GM12878 (cell line): ENCODE results near the gene FOXL3. TPM values are rescaled to one million over a fixed set of nuclear protein-coding genes. Genes with fewer than 3 reads are reported as not detected.

Experiments
- ATAC-seq: fragments of 200-7000 bp; cut with Tn5 transposase; 3 replicates; pipeline ENCODE4 v1.9.1; 2020; ENCODE audit warnings: mild to moderate bottlenecking, moderate library complexity
- BruUV-seq: library from RNA; stranded (reverse); fragments of 400-500 nt; replicated peaks from 2 replicates; lab custom pipeline; 2021; lab: Mats Ljungman, UMichigan
- CTCF ChIA-PET: fragments of 300-600 bp; sonication (Branson Sonifier 250); formaldehyde crosslinking; extraction: SDS; loops from one replicate; lab custom pipeline; 2021; ENCODE audit warnings: inconsistent platforms; lab: Yijun Ruan, JAX
- POLR2A ChIA-PET: fragments of 350-600 bp; formaldehyde crosslinking; extraction: SDS; loops from one replicate; lab custom pipeline; 2021; ENCODE audit warnings: inconsistent platforms; lab: Charles Lee
- RAD21 ChIA-PET: fragments of 300-600 bp; sonication (Branson Sonifier 250); formaldehyde crosslinking; loops from one replicate; lab custom pipeline; 2023; ENCODE audit warnings: antibody characterized with exemption; ENCODE audit not compliant: unreplicated experiment; lab: Charles Lee
- SMC1A ChIA-PET: fragments of 300-600 bp; sonication (Branson Sonifier 250); formaldehyde crosslinking; loops from one replicate; lab custom pipeline; 2023; ENCODE audit not compliant: unreplicated experiment, uncharacterized antibody; lab: Charles Lee
- DNase-seq: peaks from one replicate; pipeline ENCODE4 v3.0.0-alpha.2; 2011; ENCODE audit warnings: low read depth, low spot score
- FAIRE-seq: peaks from 3 replicates; lab custom pipeline; 2011; peaks lifted over from hg19 to GRCh38; lab: Jason Lieb, UNC
- H2AFZ ChIP-seq: 2 replicates; pipeline ENCODE4 v1.6.0; 2011; ENCODE audit warnings: low read depth, low read length, control low read depth; ENCODE audit not compliant: control insufficient read depth
- H3K27ac ChIP-seq: 2 replicates; pipeline ENCODE4 v1.5.1; 2011; ENCODE audit warnings: control low read depth; ENCODE audit not compliant: control insufficient read depth, insufficient read depth
- H3K27me3 ChIP-seq, 2 experiments: replicated peaks in 1 of 2; 2 replicates each; pipeline versions ENCODE4 v1.6.0 to v1.6.1; 2011; ENCODE audit warnings: low read length in 1 of 2; ENCODE audit not compliant: control insufficient read depth in 2 of 2, insufficient read depth in 2 of 2
- H3K36me3 ChIP-seq, 2 experiments: 2 replicates each; pipeline ENCODE4 v1.5.1; 2011; ENCODE audit warnings: low read length in 1 of 2; ENCODE audit not compliant: control insufficient read depth in 2 of 2, insufficient read depth in 2 of 2
- H3K4me1 ChIP-seq: 2 replicates; pipeline ENCODE4 v1.6.1; 2011; ENCODE audit warnings: mild to moderate bottlenecking, low read length, moderate library complexity, mixed read lengths; ENCODE audit not compliant: control insufficient read depth, insufficient read depth
- H3K4me2 ChIP-seq: 2 replicates; pipeline ENCODE4 v1.6.0; 2011; ENCODE audit warnings: control low read depth; ENCODE audit not compliant: control insufficient read depth, insufficient read depth
- H3K4me3 ChIP-seq: fragments of 200-600 bp; sonication (generic); 2 replicates; pipeline ENCODE4 v1.5.1; 2016
- H3K79me2 ChIP-seq: 2 replicates; pipeline ENCODE4 v1.6.0; 2011; ENCODE audit warnings: low read length; ENCODE audit not compliant: control insufficient read depth, insufficient read depth
- H3K9ac ChIP-seq: 2 replicates; pipeline ENCODE4 v1.8.0; 2011; ENCODE audit warnings: low read length, control low read depth, mixed read lengths; ENCODE audit not compliant: control insufficient read depth, insufficient read depth
- H3K9me3 ChIP-seq: replicated peaks from 3 replicates; pipeline ENCODE4 v1.5.1; 2011; ENCODE audit warnings: mild to moderate bottlenecking, low read length; ENCODE audit not compliant: control insufficient read depth, insufficient read depth
- H4K20me1 ChIP-seq: 2 replicates; pipeline ENCODE4 v1.6.0; 2011; ENCODE audit not compliant: control insufficient read depth, insufficient read depth
- IKZF1 ChIP-seq: fragments of 450-650 bp; conservative IDR thresholded peaks from 2 replicates; pipeline ENCODE4 v1.6.1; 2017; ENCODE audit warnings: antibody characterized with exemption, mild to moderate bottlenecking
- KLF5 ChIP-seq: fragments of 450-650 bp; IDR thresholded peaks from 2 replicates; pipeline ENCODE4 v1.6.1; 2014; ENCODE audit warnings: mild to moderate bottlenecking; ENCODE audit not compliant: partially characterized antibody
- NFYB ChIP-seq: IDR thresholded peaks from 2 replicates; pipeline ENCODE4 v1.6.1; 2011; ENCODE audit warnings: low read depth, mild to moderate bottlenecking, low read length, improper control_type of control experiment, moderate library complexity; ENCODE audit not compliant: insufficient read depth
- PAX5 ChIP-seq: IDR thresholded peaks from 2 replicates; pipeline ENCODE4 v1.6.1; 2011; ENCODE audit warnings: low read depth, low read length, borderline replicate concordance
- RELA ChIP-seq: fragments of 450-650 bp; IDR thresholded peaks from 2 replicates; pipeline ENCODE4 v1.8.0; 2014; ENCODE audit warnings: borderline replicate concordance; ENCODE audit not compliant: partially characterized antibody
- SIX5 ChIP-seq: IDR thresholded peaks from 2 replicates; pipeline ENCODE4 v1.6.1; 2011; ENCODE audit warnings: mild to moderate bottlenecking, low read depth, low read length, moderate library complexity; ENCODE audit not compliant: severe bottlenecking
- SMARCA5 ChIP-seq: fragments of 450-650 bp; IDR thresholded peaks from 2 replicates; pipeline ENCODE4 v1.6.1; 2017; ENCODE audit warnings: mild to moderate bottlenecking
- SREBF1 ChIP-seq: IDR thresholded peaks from 2 replicates; pipeline ENCODE4 v1.6.1; 2012; ENCODE audit warnings: mild to moderate bottlenecking, low read length
- STAT1 ChIP-seq: fragments of 450-650 bp; conservative IDR thresholded peaks from 2 replicates; pipeline ENCODE4 v1.6.1; 2014; ENCODE audit warnings: antibody characterized with exemption, mild to moderate bottlenecking
- SUZ12 ChIP-seq: fragments of 200-600 bp; sonication (generic); IDR thresholded peaks from one replicate; pipeline ENCODE4 v1.6.1; 2018; ENCODE audit warnings: antibody characterized with exemption, mild to moderate bottlenecking; ENCODE audit not compliant: unreplicated experiment
- TCF3 ChIP-seq: IDR thresholded peaks from 2 replicates; pipeline ENCODE4 v1.6.1; 2012; ENCODE audit warnings: low read depth, mild to moderate bottlenecking, low read length, borderline replicate concordance; ENCODE audit not compliant: insufficient read depth
- WRNIP1 ChIP-seq: IDR thresholded peaks from 2 replicates; pipeline ENCODE4 v1.6.1; 2011; ENCODE audit warnings: low read depth, low read length, improper control_type of control experiment, borderline replicate concordance
- WGBS: methylation state at CpG from one replicate; pipeline ENCODE4 v1.1.6; 2016; ENCODE audit warnings: low lambda C conversion rate; ENCODE audit not compliant: insufficient replicate concordance, insufficient coverage; ENCODE audit errors: missing lambda C conversion rate; 5-methylcytosine and 5-hydroxymethylcytosine counted together
- in situ Hi-C: fragments of 300-500 bp; cut with MboI; formaldehyde crosslinking; loops from 9 replicates; pipeline ENCODE4 v1.14.3; 2018; ENCODE audit warnings: mixed read lengths
- intact Hi-C: fragments of 100-400 bp; cut with micrococcal nuclease; formaldehyde crosslinking; loops from one replicate; pipeline ENCODE4 v1.14.2; 2022; ENCODE audit not compliant: unreplicated experiment
- polyA plus RNA-seq, 11 experiments: library from polyadenylated mRNA; depleted of rRNA in 4 of 11; unstranded in 6 of 11; stranded (reverse) in 5 of 11; fragments of >200 nt; fragmentation: Nextera tagmentation in 4 of 11; fragmentation: Illumina TruSeq in 1 of 11; extraction: Ambion mirVana in 4 of 11; extraction: Trizol in 1 of 11; gene quantifications; 1 replicate in 1 of 11; 2 replicates in 10 of 11; pipeline versions ENCODE4 v1.2.1 to v1.2.3, GENCODE V29; 2011 to 2016; ENCODE audit warnings: inconsistent platforms in 2 of 11, missing spikeins in 2 of 11, low read depth in 1 of 11
- total RNA-seq, 4 experiments: library from RNA; depleted of rRNA in 3 of 4; stranded (reverse); fragments of >200 nt in 3 of 4; fragmentation: Illumina TruSeq in 1 of 4; extraction: Trizol in 1 of 4; gene quantifications; 2 replicates each; pipeline versions ENCODE4 v1.2.1 to v1.2.3, GENCODE V29; 2013 to 2021
- TF ChIP-seq, protein P1 (sequence below): fragments of 450-650 bp; formaldehyde crosslinking; IDR thresholded peaks from 2 replicates; pipeline ENCODE4 v1.4.0; 2022; ENCODE audit warnings: mild to moderate bottlenecking, moderate library complexity
- TF ChIP-seq, protein P2 (sequence below): fragments of 450-650 bp; IDR thresholded peaks from 2 replicates; pipeline ENCODE4 v1.6.1; 2017; ENCODE audit warnings: mild to moderate bottlenecking

The FOXL3 gene
- total and polyA plus RNA-seq, 10 of the 15 experiments (the other 5 are each of a cell fraction or from before 2014, with no cell fraction given), result not detected

DNA sequence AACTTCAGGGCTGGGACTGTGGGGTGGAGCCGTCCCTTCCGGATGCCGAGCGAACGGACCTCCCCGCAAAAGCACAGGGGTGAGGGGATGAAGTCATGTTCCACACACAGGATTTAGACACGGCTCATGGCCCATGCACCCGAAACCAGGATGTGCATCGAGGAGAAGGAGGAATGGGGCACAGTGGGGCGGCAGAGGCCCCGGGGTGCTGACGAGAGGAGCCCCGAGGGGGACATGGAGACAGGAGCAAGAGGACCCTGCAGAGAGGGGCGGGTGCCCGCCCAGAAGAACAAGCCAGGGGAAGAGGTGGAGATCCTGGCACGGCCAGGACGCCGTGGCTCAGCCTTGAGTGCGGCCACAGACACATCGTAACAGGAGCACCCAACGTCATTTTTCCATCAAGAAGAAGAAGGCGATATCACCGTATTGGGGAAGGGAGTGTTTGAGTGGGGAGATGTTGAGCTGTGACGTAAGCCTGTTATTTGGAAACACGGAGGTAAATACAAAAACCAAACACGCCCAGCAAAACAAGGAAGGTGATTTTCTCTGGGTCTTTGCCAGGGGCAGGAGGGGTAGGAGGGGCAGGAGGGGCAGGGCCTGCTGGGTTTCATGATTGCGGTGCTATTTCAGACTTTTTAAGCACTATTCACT is 25.3 kb upstream of the FOXL3 start:
- Histone ChIP-seq H2AFZ (no peak overlapping the region), H3K27ac (no peak overlapping the region), H3K79me2 (no peaks in the 10 kb centered on the region), H3K36me3 (no peaks in the 10 kb centered on the region), H4K20me1 (no peaks in the 10 kb centered on the region), H3K4me1 (no peaks in the 10 kb centered on the region), H3K27me3 (no peaks in the 10 kb centered on the region), H3K4me3 (no peak overlapping the region), H3K4me2 (no peak overlapping the region), H3K9me3 (no peaks in the 10 kb centered on the region; the same call in 2 of the 3 replicates), H3K9ac (no peak overlapping the region)
- ChIA-PET SMC1A (no interaction called here), RAD21 (no interaction called here), POLR2A (no interaction called here), CTCF (interaction anchor here (0.6 kb wide), 1 partner anchor 112 kb away, joined by 3 read pairs; no protein-coding TSS in a partner anchor)
- DNase-seq, result no peak
- in situ Hi-C loops, result no loop called here
- FAIRE-seq, result no peak
- intact Hi-C loops, result no loop called here
- BruUV-seq, result no TSS peak
- 89% methylated on average over 27 of the region's 27 CpGs for WGBS
- TF ChIP-seq STAT1 (no peak), KLF5 (no peak), IKZF1 (no peak), SIX5 (no peak), SREBF1 (no peak), TCF3 (no peak), SUZ12 (no peak), PAX5 (no peak), SMARCA5 (no peak), RELA (no peak), NFYB (no peak), WRNIP1 (no peak)
- TF ChIP-seq, protein P1, sequence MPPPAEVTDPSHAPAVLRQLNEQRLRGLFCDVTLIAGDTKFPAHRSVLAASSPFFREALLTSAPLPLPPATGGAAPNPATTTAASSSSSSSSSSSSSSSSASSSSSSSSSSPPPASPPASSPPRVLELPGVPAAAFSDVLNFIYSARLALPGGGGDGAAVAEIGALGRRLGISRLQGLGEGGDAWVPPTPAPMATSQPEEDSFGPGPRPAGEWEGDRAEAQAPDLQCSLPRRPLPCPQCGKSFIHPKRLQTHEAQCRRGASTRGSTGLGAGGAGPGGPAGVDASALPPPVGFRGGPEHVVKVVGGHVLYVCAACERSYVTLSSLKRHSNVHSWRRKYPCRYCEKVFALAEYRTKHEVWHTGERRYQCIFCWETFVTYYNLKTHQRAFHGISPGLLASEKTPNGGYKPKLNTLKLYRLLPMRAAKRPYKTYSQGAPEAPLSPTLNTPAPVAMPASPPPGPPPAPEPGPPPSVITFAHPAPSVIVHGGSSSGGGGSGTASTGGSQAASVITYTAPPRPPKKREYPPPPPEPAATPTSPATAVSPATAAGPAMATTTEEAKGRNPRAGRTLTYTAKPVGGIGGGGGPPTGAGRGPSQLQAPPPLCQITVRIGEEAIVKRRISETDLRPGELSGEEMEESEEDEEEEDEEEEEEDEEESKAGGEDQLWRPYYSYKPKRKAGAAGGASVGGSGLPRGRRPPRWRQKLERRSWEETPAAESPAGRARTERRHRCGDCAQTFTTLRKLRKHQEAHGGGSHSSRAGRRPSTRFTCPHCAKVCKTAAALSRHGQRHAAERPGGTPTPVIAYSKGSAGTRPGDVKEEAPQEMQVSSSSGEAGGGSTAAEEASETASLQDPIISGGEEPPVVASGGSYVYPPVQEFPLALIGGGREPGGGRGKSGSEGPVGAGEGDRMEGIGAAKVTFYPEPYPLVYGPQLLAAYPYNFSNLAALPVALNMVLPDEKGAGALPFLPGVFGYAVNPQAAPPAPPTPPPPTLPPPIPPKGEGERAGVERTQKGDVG (CRISPR knock-in tag), result no peak
- TF ChIP-seq, protein P2, sequence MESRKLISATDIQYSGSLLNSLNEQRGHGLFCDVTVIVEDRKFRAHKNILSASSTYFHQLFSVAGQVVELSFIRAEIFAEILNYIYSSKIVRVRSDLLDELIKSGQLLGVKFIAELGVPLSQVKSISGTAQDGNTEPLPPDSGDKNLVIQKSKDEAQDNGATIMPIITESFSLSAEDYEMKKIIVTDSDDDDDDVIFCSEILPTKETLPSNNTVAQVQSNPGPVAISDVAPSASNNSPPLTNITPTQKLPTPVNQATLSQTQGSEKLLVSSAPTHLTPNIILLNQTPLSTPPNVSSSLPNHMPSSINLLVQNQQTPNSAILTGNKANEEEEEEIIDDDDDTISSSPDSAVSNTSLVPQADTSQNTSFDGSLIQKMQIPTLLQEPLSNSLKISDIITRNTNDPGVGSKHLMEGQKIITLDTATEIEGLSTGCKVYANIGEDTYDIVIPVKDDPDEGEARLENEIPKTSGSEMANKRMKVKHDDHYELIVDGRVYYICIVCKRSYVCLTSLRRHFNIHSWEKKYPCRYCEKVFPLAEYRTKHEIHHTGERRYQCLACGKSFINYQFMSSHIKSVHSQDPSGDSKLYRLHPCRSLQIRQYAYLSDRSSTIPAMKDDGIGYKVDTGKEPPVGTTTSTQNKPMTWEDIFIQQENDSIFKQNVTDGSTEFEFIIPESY, result no peak
- no peak for ATAC-seq
